Tibial artery (tissue), 4 donors: ENCODE results near the gene SNAP91.

Experiments
- DNase-seq, 2 donors: peaks; one replicate each; pipeline ENCODE4 v3.0.0-alpha.2; 2019
- H3K27ac ChIP-seq, 2 donors: fragments of 200-600 bp; sonication (generic) in 1 of 2; 1 replicate in 1 of 2; 2 replicates in 1 of 2; pipeline ENCODE4 v1.5.1; 2018 to 2019; ENCODE audit warnings: mild to moderate bottlenecking in 1 of 2
- H3K27me3 ChIP-seq, 2 donors: fragments of 200-600 bp; sonication (generic) in 1 of 2; one replicate each; pipeline versions ENCODE4 v1.5.1 to v1.6.0; 2016 to 2019
- H3K36me3 ChIP-seq, 3 donors: fragments of 200-600 bp; sonication (generic) in 2 of 3; one replicate each; pipeline ENCODE4 v1.5.1; 2016 to 2019; ENCODE audit warnings: mild to moderate bottlenecking in 2 of 3
- H3K4me1 ChIP-seq, 4 donors: fragments of 200-600 bp; sonication (generic) in 2 of 4; 1 replicate in 3 of 4; 2 replicates in 1 of 4; pipeline ENCODE4 v1.5.1; 2016 to 2019
- H3K4me3 ChIP-seq, 2 donors: fragments of 200-600 bp; sonication (generic) in 1 of 2; 1 replicate in 1 of 2; 2 replicates in 1 of 2; pipeline ENCODE4 v1.5.1; 2018 to 2019; ENCODE audit warnings: mild to moderate bottlenecking in 2 of 2
- H3K9me3 ChIP-seq, 3 donors: fragments of 200-600 bp; sonication (generic) in 1 of 3; one replicate each; pipeline ENCODE4 v1.5.1; 2016 to 2019
- CTCF ChIP-seq, 2 experiments: fragments of 200-600 bp in 1 of 2; fragments of 450-650 bp in 1 of 2; IDR thresholded peaks; one replicate each; pipeline ENCODE4 v1.5.1; 2017 to 2019; ENCODE audit warnings: antibody characterized with exemption in 2 of 2, mild to moderate bottlenecking in 1 of 2, moderate library complexity in 1 of 2
- intact Hi-C: fragments of 100-400 bp; cut with DNase I; formaldehyde crosslinking; loops from one replicate; pipeline ENCODE4 v1.15.0; 2023; ENCODE audit warnings: low total_unique reads

Gene SNAP91

DNA sequence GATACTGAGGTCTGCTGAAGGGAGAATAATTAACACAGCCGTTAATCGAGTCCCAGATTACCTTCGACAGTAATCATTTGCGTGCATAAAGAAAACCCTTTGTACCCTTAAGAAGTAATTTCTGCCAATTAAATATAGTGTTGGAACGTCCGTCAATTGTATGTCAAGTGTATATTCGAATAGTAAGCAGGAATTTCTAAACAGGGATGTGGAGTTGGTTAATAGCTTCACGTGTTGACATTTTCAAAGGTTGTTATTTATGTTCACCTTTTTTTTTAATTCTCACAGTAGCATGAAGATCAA lies 798 bp upstream of the SNAP91 start:
- no peak for DNase-seq
- Histone ChIP-seq H3K9me3 (peaks cover 0 to 22% (median 8%) of the 10 kb centered on the region in 3 donors), H3K4me1 (peaks cover 0 to 15% (median 12%) of the 10 kb centered on the region in 4 donors), H3K4me3 (peak overlapping the region; percentile 59 to 76), H3K27ac (no peak overlapping the region), H3K36me3 (no peaks in the 10 kb centered on the region), H3K27me3 (peaks cover 0 to 18% of the 10 kb centered on the region in 2 donors)
- intact Hi-C loops, result no loop called here
- no peak for TF ChIP-seq CTCF (IDR thresholded peaks at IDR 0.05)

DNA sequence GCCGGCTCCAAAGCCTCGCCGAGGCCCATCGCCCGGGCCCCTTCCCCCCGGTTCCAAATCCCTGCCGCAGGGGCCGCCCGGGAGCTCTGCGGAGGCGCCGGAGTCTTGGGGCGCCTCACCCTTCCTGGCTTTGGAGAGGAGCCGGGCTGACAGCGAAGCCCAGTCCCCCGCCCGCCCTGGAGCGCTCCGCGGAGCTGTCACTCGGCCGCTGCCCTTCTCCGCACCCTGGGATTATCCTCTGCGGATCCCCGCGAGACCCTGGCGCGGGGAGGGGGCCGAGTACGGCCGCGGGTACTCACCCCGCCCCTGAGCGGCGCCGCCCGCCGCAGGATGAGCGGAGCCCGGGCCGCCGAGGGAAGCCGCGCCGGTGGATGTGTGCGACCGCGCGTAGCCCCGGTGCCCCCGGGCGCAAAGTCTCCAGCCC lies 343 bp downstream of the SNAP91 start:
- no peaks in the 10 kb centered on the region for H3K36me3 ChIP-seq
- intact Hi-C loops, result no loop called here
- peaks cover 0 to 22% (median 8%) of the 10 kb centered on the region in 3 donors for H3K9me3 ChIP-seq
- no peak for DNase-seq
- peak overlapping the region; percentile 59 to 76 for H3K4me3 ChIP-seq
- H3K27me3 ChIP-seq, result peaks cover 0 to 18% of the 10 kb centered on the region in 2 donors
- H3K4me1 ChIP-seq, result peaks cover 0 to 15% (median 12%) of the 10 kb centered on the region in 4 donors
- H3K27ac ChIP-seq, result no peak overlapping the region
- TF ChIP-seq CTCF (IDR thresholded peaks at IDR 0.05), result no peak

DNA sequence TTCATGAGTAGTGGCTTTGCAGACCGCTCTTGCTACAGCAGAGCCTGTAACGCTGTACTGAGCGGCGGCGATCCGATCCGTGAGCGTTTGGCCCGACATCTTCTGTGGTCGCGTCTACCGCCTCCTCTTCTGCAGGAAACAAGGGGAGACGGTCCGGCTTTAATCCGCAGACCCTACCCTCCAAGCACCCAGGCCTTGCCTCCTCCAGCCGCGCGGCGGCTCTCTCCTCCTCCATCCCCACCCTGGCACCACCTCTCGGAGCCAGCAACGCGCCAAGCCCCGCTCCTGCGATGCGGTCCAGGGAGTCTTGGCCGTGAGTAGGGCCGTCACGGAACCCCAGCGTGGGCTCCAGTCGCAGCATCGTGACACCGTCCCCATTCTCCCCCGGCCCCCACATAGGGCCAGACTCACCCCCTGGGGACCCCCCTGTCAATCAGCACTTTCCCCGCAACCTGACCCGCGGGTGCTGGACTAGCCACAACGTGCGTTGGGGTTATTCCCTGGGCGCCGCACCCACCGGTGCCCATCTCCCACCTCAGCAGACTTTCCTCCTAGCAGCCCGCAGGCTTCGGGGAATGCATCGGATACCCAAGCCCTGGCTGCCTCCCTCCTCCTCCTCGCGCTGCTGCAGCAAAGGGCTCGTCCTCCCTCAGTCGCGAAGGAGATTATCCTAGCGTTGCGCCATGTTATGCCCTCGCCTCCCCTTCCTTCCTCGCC lies 914 bp downstream of the SNAP91 start:
- Histone ChIP-seq H3K9me3 (peaks cover 0 to 20% (median 8%) of the 10 kb centered on the region in 3 donors), H3K36me3 (no peaks in the 10 kb centered on the region), H3K27me3 (peaks cover 0 to 18% of the 10 kb centered on the region in 2 donors), H3K4me3 (peak overlapping the region; percentile 59 to 76), H3K4me1 (peaks cover 0 to 15% (median 12%) of the 10 kb centered on the region in 4 donors), H3K27ac (no peak overlapping the region)
- intact Hi-C loops, result no loop called here
- TF ChIP-seq CTCF (IDR thresholded peaks at IDR 0.05), result no peak
- no peak for DNase-seq

DNA sequence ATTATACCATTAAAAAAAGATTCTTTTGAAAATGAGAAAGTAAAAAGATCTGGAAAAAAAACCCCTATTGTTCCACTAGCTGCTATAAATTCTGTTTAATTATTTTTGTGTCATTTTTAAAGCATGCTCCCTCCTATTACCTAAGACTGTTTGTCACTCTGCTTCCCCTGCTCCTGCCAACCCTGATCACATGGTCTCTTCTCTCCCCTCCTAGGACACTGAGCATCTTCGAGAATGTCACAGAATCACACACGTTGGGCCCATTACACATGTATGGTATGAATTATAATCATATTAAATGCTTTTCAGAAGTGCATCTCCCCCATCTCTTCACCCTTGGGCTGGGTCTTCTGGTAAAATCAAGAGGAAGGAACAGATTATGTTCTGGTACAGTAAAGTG lies 6.2 kb downstream of the SNAP91 start:
- H3K36me3 ChIP-seq, result no peaks in the 10 kb centered on the region
- DNase-seq, result no peak
- peaks cover 0 to under 1% (median 0%) of the 10 kb centered on the region in 4 donors for H3K4me1 ChIP-seq
- peaks cover 0 to under 1% of the 10 kb centered on the region in 2 donors for H3K27me3 ChIP-seq
- no peak overlapping the region for H3K27ac ChIP-seq
- intact Hi-C loops, result no loop called here
- no peaks in the 10 kb centered on the region for H3K9me3 ChIP-seq
- no peak overlapping the region for H3K4me3 ChIP-seq
- TF ChIP-seq CTCF (IDR thresholded peaks at IDR 0.05), result no peak

- H3K36me3 ChIP-seq, result no peaks in the 10 kb centered on the region
- no peak for DNase-seq
- TF ChIP-seq CTCF (IDR thresholded peaks at IDR 0.05), result no peak
- no peaks in the 10 kb centered on the region for H3K4me1 ChIP-seq
- no peaks in the 10 kb centered on the region for H3K27me3 ChIP-seq
- intact Hi-C loops, result no loop called here
- no peaks in the 10 kb centered on the region for H3K9me3 ChIP-seq
- H3K27ac ChIP-seq, result no peak overlapping the region
- H3K4me3 ChIP-seq, result no peak overlapping the region
Observed at GRCh38 chr6:83702077-83702476, 6.8 kb downstream of the SNAP91 start.
